ENCODE results near the gene IMMP1L.

Gene IMMP1L

GRCh38 chr11:31509429-31510345 lies at the start of gene IMMP1L, which contains the start of gene ELP4:
IMMP1L (minus strand) TSS chr11:31509622; CDS start chr11:31463276, 46,346 bp downstream.
ELP4 (plus strand) TSS chr11:31509767; CDS start chr11:31509785, 18 bp downstream.
- DNase-seq (ENCODE audit: low read depth, low spot score), result peak; percentile 92
- peak within 1 kb of the TSS; percentile 98 for H3K4me3 ChIP-seq
- peak within 1 kb of the TSS; percentile 88 for H3K9ac ChIP-seq (ENCODE audit: insufficient read length)
- peaks cover 7% of the 10 kb centered on the region; the same call in 1 of the 2 replicates for H3K36me3 ChIP-seq (ENCODE audit: insufficient read depth, low read length)
- peak; percentile 86 for TF ChIP-seq POLR2AphosphoS5 (IDR thresholded peaks at IDR 0.05; ENCODE audit: borderline replicate concordance, low read depth, low read length)
- no peak for TF ChIP-seq EZH2 (IDR thresholded peaks at IDR 0.05)
- no peak within 1 kb of the TSS for H3K27ac ChIP-seq
- no peaks in the 10 kb centered on the region for H3K9me3 ChIP-seq (ENCODE audit: low read depth, low read length)

DNA sequence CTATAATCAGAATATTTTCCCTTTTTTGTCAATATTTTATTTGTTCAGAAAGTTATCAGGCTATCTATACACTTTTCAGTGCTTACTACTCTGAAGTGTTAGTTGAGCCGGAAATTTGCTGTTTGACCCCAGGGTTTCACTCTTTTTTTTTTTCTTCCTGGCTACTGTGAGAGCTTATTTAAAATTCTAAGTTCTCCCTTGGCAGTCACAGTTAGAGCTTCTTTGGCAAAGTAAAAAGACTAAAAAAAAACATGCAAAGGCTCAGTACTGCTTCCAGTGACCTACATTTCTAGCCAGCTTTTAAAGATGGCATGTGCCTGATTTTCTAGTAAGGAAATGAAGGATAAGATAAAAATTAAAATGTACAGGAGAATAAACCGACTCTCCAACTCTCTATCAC lies 48.6 kb upstream of the IMMP1L start:
- H3K4me3 ChIP-seq, result no peak overlapping the region
- no peak for DNase-seq (ENCODE audit: low read depth, low spot score)
- no peaks in the 10 kb centered on the region for H3K36me3 ChIP-seq (ENCODE audit: insufficient read depth, low read length)
- H3K27ac ChIP-seq, result no peak overlapping the region
- no peak for TF ChIP-seq POLR2AphosphoS5 (IDR thresholded peaks at IDR 0.05; ENCODE audit: borderline replicate concordance, low read depth, low read length)
- TF ChIP-seq FOXP2 (optimal IDR thresholded peaks at IDR 0.05; ENCODE audit: control extremely low read depth, extremely low read length, insufficient read depth), result no peak
- no peak for TF ChIP-seq EZH2 (IDR thresholded peaks at IDR 0.05)
- H3K9ac ChIP-seq (ENCODE audit: insufficient read length), result no peak overlapping the region
- H3K9me3 ChIP-seq (ENCODE audit: low read depth, low read length), result no peaks in the 10 kb centered on the region

GRCh38 chr11:31555938-31556337 lies 46.5 kb upstream of the IMMP1L start:
- no peaks in the 10 kb centered on the region for H3K9me3 ChIP-seq (ENCODE audit: low read depth, low read length)
- H3K9ac ChIP-seq (ENCODE audit: insufficient read length), result no peak overlapping the region
- no peak overlapping the region for H3K4me3 ChIP-seq
- DNase-seq (ENCODE audit: low read depth, low spot score), result no peak
- no peak overlapping the region for H3K27ac ChIP-seq
- no peak for TF ChIP-seq POLR2AphosphoS5 (IDR thresholded peaks at IDR 0.05; ENCODE audit: borderline replicate concordance, low read depth, low read length)
- no peak for TF ChIP-seq EZH2 (IDR thresholded peaks at IDR 0.05)
- TF ChIP-seq FOXP2 (optimal IDR thresholded peaks at IDR 0.05; ENCODE audit: control extremely low read depth, extremely low read length, insufficient read depth), result no peak
- H3K36me3 ChIP-seq (ENCODE audit: insufficient read depth, low read length), result no peaks in the 10 kb centered on the region

GRCh38 chr11:31542862-31543261 lies 33.4 kb upstream of the IMMP1L start:
- Histone ChIP-seq H3K36me3 (ENCODE audit: insufficient read depth, low read length) (peaks cover 26% of the 10 kb centered on the region), H3K4me3 (no peak overlapping the region), H3K9me3 (ENCODE audit: low read depth, low read length) (no peaks in the 10 kb centered on the region), H3K9ac (ENCODE audit: insufficient read length) (no peak overlapping the region), H3K27ac (no peak overlapping the region)
- TF ChIP-seq POLR2AphosphoS5 (IDR thresholded peaks at IDR 0.05; ENCODE audit: borderline replicate concordance, low read depth, low read length), result no peak
- no peak for TF ChIP-seq FOXP2 (optimal IDR thresholded peaks at IDR 0.05; ENCODE audit: control extremely low read depth, extremely low read length, insufficient read depth)
- no peak for TF ChIP-seq EZH2 (IDR thresholded peaks at IDR 0.05)
- no peak for DNase-seq (ENCODE audit: low read depth, low spot score)

- no peaks in the 10 kb centered on the region for H3K36me3 ChIP-seq (ENCODE audit: insufficient read depth, low read length)
- H3K27ac ChIP-seq, result no peak overlapping the region
- TF ChIP-seq POLR2AphosphoS5 (IDR thresholded peaks at IDR 0.05; ENCODE audit: borderline replicate concordance, low read depth, low read length), result no peak
- TF ChIP-seq FOXP2 (optimal IDR thresholded peaks at IDR 0.05; ENCODE audit: control extremely low read depth, extremely low read length, insufficient read depth), result no peak
- TF ChIP-seq EZH2 (IDR thresholded peaks at IDR 0.05), result no peak
- no peak overlapping the region for H3K9ac ChIP-seq (ENCODE audit: insufficient read length)
- no peak for DNase-seq (ENCODE audit: low read depth, low spot score)
- no peaks in the 10 kb centered on the region for H3K9me3 ChIP-seq (ENCODE audit: low read depth, low read length)
- no peak overlapping the region for H3K4me3 ChIP-seq
These were observed 26.1 kb upstream of the IMMP1L start for GRCh38 chr11:31535479-31535878.

- Histone ChIP-seq H3K9me3 (ENCODE audit: low read depth, low read length) (no peaks in the 10 kb centered on the region), H3K9ac (ENCODE audit: insufficient read length) (no peak overlapping the region), H3K27ac (no peak overlapping the region), H3K4me3 (no peak overlapping the region), H3K36me3 (ENCODE audit: insufficient read depth, low read length) (no peaks in the 10 kb centered on the region)
- no peak for DNase-seq (ENCODE audit: low read depth, low spot score)
- TF ChIP-seq POLR2AphosphoS5 (IDR thresholded peaks at IDR 0.05; ENCODE audit: borderline replicate concordance, low read depth, low read length), result no peak
- TF ChIP-seq FOXP2 (optimal IDR thresholded peaks at IDR 0.05; ENCODE audit: control extremely low read depth, extremely low read length, insufficient read depth), result no peak
These were observed 21.9 kb upstream of the IMMP1L start for GRCh38 chr11:31531293-31531692.

- no peak for TF ChIP-seq EZH2 (IDR thresholded peaks at IDR 0.05)
- no peak for TF ChIP-seq POLR2AphosphoS5 (IDR thresholded peaks at IDR 0.05; ENCODE audit: borderline replicate concordance, low read depth, low read length)
- no peak for TF ChIP-seq FOXP2 (optimal IDR thresholded peaks at IDR 0.05; ENCODE audit: control extremely low read depth, extremely low read length, insufficient read depth)
- H3K36me3 ChIP-seq (ENCODE audit: insufficient read depth, low read length), result no peaks in the 10 kb centered on the region
- H3K9ac ChIP-seq (ENCODE audit: insufficient read length), result no peak overlapping the region
- H3K27ac ChIP-seq, result no peak overlapping the region
- H3K4me3 ChIP-seq, result no peak overlapping the region
- DNase-seq (ENCODE audit: low read depth, low spot score), result no peak
- H3K9me3 ChIP-seq (ENCODE audit: low read depth, low read length), result no peaks in the 10 kb centered on the region
These were observed 20.3 kb upstream of the IMMP1L start for GRCh38 chr11:31529701-31530100.

DNA sequence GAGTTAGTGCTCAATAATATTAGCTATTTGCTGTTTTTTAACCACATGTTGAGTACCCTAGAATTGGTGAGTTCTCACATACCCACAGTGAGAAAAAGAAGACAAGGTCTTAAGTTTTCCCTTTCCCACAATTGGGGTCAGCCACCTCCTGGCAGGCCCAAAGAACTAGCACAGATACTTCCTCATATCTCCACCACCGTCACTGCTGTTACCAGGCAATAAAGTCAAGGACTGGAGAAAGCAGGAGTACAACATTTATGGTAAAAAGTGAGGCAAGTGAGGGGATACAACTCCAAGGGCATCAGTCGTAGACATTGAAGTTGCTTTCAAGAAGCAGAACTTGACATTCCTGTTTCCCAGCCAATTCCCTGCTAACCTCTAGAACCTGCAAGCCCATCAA lies 19.8 kb upstream of the IMMP1L start:
- no peak overlapping the region for H3K4me3 ChIP-seq
- H3K9ac ChIP-seq (ENCODE audit: insufficient read length), result no peak overlapping the region
- H3K9me3 ChIP-seq (ENCODE audit: low read depth, low read length), result no peaks in the 10 kb centered on the region
- H3K36me3 ChIP-seq (ENCODE audit: insufficient read depth, low read length), result peaks cover 2% of the 10 kb centered on the region; the same call in 1 of the 2 replicates
- H3K27ac ChIP-seq, result no peak overlapping the region
- TF ChIP-seq POLR2AphosphoS5 (IDR thresholded peaks at IDR 0.05; ENCODE audit: borderline replicate concordance, low read depth, low read length) (no peak), FOXP2 (optimal IDR thresholded peaks at IDR 0.05; ENCODE audit: control extremely low read depth, extremely low read length, insufficient read depth) (no peak), EZH2 (IDR thresholded peaks at IDR 0.05) (no peak)
- DNase-seq (ENCODE audit: low read depth, low spot score), result no peak
